ENCODE results near the gene UBR2.
"Not testable (repeated sequence)": the region's sequence is repeated elsewhere in the genome, so short reads cannot be mapped to it uniquely, and the experiment has no call there.

Gene UBR2

DNA sequence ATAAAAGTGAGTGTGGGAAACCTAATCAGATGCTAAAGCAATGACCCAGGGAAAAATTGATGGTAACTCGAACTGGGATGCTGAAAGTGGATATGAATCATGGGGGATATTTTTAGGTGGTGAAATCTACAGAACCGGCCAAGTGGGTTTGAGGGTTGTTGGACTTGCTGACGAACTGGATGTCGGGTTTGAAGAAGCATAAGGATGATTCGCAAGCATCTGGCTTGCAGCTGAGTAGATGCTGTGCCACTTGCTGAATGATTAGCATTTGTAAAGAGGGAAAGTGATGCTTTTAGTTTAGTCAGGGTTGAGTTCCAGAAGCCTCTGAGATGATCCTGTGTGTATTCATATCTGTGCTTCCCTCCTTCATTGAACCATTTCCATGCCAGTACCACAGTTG, 54.9 kb downstream of the UBR2 start:
- DNase-seq, result no peak

DNA sequence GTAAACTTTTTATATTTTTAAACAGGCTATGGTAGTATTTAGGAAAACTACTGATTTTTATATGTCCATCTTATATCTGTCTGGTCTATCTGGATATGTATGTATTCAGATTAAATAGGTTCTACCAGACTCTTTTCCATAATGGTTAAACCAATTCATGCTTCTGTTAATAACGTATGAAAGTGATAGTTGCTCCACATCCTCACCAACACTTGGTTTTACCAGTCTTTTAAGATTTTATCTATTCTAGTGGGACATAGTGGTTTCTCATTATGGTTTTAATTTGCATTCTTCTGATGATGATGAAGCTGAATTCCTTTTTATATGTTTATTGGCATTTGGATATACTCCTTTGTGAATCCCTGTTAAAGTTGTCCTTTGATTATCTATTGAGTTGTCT, 56.1 kb downstream of the UBR2 start:
- DNase-seq, result no peak

DNA sequence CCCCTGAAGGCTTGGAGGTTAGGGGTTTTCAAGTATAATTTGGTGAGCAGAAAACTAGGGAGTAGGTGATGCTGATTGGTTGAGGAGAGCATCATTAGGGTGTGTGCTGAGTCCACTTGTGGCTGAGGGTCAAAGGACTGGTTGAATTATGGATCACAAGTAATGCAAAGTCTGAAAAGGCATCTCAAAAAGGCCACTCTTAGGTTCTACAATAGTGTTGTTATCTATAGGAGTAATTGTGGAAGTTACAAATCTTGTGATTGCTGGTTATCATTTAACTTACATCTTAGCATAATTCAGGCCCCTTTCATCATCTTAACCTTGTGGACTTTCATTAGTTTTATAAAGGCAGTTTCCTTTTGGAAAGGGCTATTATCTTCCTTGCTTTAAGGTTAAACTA, 60.8 kb downstream of the UBR2 start:
- DNase-seq, result no peak

DNA sequence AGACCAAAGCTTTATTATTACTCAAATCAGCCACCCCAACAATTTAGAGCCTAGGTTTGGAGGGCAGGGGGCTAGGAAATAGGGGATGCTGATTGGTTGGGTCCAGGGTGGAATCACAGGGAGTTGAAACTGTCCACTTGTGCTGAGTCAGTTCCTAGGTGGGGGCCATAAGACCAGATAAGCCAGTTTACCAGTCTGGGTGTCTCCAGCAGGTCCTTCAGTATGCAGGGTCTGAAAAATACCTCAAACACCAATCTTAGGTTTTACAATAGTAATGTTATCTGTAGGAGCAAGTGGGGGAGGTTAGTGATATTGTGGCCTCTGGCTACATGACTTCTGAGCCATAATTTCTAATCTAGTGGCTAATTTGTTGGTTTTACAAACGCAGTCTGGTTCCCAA, 63.2 kb downstream of the UBR2 start:
- DNase-seq, result no peak

DNA sequence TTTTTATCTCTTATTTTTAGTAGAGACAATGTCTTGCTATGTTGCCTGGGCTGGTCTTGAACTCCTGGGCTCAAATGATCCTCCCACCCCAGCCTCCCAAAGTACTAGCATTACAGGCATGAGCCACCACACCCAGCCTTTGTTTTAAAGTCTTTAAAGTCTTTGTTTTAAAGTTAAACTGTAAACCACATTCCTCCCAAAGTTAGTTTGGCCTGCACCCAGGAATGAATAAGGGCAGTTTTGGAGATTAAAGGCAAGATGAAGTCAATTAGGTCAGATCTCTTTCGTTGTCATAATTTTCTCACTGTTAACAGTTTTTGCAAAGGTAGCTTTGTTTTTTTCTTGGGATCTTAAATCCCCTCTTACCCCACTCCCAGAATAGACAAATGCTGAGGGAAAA, 63.8 kb downstream of the UBR2 start:
- no peak for DNase-seq

DNA sequence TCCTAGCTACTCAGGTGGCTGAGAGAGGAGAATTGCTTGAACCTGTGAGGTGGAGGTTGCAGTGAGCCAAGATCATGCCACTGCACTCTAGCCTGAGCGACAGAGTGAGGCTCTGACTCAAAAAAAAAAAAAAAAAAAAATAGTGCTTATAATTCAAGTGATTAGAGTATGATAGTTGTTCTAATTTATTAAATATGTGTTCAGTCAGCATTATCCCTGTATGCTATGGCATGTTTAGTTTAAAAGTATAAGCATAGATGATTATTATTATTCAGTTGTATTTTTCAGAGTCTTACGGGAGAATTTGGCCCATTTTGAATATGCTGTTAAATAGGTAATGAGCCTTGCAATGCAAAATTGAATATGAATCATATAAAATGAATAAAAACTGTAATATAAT, 64.8 kb downstream of the UBR2 start:
- no peak for DNase-seq

DNA sequence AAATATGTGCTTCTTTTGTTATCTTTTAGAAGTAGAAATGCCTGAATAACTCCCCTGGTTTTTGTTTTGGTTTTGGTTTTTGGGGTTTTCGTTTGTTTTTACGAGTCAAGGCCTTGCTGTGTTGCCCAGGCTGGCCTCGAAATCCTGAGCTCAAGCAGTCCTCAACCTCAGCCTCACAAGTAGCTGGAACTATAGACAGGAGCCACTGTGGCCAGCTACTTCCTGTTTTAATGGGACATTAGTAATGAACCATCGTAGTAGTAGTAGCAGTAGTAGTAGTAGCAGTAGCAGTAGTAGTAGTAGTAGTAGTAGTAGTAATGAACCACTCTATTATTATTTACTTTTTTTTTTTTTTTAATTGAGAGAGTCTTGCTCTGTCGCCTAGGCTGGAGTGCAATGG, 66.0 kb downstream of the UBR2 start:
- DNase-seq, result no peak

DNA sequence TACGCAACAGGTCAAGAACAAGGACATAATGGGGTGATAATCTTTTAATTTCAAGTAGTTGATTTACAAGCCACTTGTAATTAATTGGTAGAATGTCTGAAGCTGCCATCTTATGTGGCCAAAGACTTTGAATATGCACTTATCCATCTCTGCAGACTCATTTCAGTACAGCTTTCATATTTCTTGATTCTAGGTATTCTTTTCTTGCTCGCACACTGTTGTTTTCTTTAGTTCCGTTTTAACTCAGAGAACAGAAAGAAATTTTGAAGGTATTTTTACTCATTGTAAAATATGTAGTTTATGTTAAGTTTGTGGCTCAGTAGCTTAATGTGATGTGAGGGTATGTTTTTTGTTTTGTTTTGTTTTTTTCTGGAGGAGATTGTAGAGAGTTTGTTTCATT, 73.9 kb downstream of the UBR2 start:
- DNase-seq, result no peak

DNA sequence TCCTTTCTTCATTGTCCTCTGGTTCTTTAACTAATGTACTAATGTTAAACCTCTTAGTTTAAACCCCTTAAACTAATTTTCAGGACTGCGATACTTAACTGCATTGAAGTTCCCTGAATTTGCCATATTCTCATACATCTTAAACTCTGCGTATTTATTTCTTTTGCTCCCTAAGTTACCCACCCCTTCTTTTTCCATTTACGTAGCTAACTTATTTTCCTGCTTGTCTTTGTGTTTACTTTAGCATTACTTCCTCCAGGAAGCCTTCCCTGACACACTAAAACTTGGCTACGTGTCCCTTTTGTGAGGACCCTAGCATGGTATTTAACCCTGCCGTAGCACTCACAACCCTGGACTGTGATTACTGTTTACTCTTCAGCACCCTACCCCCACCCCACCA, 79.0 kb downstream of the UBR2 start:
- no peak for DNase-seq

DNA sequence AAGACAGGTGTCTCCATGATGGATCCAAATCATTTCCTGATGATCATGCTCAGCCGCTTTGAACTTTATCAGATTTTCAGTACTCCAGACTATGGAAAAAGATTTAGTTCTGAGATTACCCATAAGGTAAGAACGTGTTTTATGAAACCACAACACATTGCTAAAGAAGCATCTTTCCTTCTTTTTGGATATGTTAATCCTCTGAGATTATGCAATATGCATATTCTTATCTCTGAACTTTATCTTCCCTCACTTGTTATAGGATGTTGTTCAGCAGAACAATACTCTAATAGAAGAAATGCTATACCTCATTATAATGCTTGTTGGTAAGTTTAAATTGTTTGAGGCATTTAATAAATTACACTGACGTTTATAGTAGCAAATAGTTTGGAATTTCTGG, 80.4 kb downstream of the UBR2 start:
- DNase-seq, result no peak

DNA sequence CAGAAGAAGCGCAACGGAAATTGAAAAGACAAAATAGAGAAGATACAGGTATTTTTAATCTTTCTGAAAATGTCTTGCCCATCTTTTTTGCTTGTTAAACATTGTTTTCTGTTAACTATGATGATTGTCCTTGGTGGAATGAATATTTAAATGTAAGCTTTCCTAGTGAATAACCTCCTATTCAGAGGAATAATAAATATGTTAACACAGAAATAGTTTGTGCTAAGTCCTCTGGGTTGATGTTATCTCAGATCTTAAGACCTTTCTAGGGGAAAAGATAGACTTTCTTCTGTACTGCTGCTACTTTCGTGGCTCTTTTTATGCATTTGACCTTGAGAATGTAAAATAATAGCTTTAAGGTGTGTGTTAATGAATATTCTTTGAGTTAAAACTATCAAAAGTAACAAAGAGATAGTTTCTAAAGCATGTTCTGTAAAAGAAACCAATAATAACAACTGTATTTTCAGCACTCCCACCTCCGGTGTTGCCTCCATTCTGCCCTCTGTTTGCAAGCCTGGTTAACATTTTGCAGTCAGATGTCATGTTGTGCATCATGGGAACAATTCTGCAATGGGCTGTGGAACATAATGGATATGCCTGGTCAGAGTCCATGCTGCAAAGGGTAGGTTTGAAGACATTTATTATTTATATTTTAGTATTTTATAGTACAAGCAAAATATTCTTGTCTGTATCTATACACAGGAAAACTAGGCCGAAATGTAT, 88.4 kb downstream of the UBR2 start:
- DNase-seq, result no peak

DNA sequence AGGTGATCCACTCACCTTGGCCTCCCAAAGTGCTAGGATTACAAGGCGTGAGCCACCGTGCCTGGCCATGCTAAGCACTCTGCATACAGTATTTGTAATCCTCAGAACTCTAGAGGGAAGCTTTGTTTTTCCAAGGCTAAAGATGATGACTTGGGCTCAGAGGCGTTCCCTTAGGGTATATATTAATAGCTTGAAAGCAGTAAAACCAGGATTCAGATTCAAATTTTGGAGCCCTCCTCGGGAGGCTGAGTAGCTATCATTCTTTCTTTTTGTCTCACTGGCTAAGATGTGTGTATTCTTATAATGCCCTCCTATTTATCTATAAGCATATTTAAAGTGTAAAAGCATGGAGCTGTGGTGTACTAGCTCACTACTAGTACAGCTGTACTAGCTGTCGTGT, 90.0 kb downstream of the UBR2 start:
- no peak for DNase-seq

DNA sequence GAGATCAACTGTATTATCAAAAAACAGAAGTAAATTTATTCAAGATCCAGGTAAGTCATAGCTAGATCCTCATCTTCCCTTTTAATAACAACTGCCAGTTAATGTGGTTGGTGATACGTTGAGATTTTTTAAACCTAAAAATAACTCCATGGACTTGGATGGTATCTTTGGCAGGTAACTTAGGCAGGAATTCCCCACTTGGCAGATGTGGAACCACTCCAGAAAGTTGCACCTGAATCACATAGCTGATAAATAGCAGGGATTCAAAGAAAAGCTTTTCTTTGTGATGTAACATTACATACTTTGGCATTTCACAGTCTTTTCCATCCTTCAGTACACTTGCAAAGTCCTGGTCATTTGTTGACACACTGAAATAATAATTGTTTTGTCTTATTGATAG, 96.0 kb downstream of the UBR2 start:
- DNase-seq, result no peak

DNA sequence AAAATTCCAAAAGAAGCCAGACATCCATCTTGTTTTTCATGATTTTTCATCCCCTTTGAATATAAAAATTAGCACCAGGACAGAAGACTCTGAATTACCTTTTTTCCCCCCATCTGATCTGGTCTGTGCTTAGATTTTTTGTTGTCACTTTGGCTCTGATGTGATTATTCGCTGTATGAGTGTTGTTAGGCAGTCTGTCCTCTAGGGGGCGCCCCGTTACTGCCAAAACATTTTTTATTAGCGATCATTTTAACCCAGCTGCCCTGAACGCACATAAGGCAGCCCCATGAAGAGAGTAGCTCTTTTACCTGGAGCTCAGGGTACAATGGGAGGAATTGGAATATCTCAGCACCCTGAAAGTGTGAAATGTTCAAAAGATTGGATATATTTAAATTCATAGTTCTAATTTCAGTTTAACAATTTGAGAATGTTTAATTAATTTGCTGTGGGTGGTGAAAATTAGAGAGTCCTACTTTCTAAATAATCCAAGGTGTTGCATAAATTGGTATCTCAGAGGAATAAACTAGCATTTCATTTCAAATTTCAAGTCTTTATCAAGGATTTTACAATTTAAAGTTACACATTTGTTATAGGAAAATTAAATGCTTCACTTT, 97.8 kb downstream of the UBR2 start:
- peak; percentile 80 for DNase-seq

DNA sequence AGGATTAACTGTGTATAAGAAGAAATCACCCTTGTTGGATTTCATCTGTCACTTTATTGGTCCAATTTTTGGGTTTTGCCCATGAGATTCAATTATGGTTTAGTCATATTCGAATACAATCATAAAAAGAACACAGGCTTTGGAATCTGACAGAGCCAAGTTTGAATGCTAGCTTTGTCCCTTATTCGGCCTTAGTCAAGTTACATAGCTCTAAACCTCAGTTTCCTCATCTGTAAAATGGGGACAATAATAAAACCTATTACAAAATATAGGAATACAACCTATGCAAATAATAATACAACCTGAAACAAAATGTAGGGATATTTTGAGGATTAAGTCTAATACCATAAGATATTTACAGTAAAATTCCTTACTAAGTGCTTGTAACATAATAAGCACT, 100.9 kb downstream of the UBR2 start:
- DNase-seq, result no peak

DNA sequence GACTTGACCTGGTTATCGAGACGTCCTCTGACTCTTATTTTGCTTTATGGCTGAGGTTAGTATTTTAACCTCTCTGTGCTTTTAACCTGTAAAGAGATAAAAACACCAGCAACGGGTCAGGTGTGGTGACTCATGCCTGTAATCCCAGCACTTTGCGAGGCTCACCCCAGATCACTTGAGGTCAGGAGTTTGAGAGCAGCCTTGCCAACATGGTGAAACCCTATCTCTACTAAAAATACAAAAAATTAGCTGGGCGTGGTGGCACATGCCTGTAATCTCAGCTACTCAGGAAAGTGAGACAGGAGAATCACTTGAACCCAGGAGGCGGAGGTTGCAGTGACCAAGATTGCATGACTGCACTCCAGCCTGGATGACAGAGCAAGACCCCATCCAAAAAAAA, 110.5 kb downstream of the UBR2 start:
- DNase-seq, result not testable (repeated sequence)

DNA sequence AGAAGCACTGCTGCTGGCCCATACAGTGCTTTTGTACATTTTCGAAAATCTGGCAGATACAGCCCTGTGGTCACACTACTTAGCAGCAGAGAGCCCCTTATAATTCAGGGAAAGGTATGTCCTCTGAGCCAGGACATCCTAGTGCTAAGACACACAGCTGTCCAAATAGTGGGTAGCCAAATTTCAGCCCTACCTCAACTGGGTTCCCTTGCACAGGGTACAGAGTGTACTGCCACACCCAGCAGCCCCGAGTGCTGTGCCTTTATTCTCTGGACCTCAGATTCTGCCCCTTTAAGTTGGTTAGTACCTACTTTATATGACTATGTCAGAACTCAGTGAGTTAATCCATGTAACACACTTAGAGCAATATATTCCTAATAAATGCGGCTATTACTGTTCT, 111.0 kb downstream of the UBR2 start:
- no peak for DNase-seq

DNA sequence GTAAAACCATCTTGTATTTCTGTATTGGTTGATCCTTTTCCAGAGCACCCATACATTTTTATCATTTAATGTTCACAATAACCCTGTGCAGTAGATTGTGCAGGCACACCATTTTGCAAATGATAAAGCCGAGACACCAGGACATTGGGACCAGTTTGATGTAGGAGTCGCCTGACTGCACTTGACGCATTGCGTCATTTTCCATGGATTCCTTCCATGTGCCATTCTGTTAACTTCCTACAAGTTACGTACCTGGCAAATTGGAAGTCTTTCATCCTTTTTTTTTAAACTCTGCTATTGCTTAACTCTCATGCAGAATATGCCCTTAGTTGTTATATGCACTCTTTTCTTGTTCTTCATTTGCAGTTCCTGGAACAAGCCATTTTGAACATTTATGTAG, 115.5 kb downstream of the UBR2 start:
- no peak for DNase-seq

DNA sequence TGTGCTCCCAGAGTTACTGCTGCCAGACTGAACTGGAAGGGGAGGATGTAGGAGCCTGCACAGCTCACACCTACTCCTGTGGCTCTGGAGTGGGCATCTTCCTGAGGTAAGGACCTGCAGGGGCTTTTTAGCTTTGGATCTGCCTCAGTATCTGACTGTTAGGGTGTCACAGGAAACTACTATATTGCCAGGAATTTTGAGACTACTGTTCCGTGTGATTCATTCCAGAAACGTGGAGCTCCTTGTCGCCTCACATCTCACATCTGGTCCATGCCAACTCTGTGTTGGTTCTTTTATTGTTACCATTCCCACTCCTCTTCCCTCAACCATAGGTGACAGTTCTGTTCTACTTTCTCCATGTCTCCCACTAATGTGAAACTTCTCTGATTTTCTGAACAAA, 124.5 kb downstream of the UBR2 start:
- no peak for DNase-seq

DNA sequence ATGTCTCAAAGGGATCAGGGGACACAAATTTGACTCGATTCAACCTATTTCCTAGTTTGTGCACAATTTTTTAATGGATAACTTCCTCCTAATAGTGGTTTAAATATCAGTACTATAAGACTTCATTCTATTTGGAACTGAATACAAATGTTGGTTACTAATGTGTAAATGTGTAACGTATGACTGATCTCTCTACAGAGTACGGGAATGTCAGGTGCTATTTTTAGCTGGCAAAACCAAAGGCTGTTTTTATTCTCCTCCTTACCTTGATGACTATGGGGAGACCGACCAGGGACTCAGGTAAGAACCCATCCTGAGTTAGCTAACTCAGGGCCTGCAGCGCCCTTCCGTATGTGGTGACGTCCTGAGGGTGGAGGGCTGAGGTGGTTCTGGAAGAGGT, 125.5 kb downstream of the UBR2 start:
- no peak for DNase-seq

DNA sequence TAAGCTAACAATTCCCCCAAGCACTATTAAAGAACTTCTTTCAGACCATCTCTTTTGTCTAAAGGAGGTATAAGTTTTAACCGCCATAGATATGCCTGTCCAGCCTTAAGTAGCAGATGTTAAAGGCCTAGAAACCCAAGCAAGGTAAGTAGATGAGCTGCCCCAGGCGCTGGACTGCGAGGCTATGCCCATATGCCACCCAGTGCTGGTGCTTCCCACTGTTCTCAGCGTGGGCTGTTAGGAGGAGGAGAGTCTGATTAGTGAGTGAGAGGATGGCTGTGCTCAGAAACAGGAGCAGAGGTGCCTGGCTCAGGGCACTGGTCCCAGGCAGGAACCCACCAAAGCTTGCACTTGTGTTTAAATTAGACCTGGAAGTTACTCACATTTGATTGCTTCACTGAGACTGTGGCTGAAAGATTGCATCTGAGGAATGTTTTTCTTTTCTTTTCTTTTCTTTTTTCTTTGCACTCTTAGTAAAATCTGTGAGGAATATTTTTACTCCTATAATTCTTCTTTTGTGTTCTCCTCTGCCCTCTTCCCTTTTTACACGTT, 126.4 kb downstream of the UBR2 start:
- no peak for DNase-seq

DNA sequence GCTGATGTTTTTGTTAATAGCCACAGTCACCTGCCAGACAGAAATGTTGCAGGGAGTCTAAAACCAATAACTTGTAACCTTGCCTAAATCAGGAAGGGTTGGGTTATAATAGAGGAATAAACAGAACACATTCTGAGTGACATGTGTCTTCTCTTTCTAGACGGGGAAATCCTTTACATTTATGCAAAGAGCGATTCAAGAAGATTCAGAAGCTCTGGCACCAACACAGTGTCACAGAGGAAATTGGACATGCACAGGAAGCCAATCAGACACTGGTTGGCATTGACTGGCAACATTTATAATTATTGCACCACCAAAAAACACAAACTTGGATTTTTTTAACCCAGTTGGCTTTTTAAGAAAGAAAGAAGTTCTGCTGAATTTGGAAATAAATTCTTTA, 127.0 kb downstream of the UBR2 start:
- no peak for DNase-seq

DNA sequence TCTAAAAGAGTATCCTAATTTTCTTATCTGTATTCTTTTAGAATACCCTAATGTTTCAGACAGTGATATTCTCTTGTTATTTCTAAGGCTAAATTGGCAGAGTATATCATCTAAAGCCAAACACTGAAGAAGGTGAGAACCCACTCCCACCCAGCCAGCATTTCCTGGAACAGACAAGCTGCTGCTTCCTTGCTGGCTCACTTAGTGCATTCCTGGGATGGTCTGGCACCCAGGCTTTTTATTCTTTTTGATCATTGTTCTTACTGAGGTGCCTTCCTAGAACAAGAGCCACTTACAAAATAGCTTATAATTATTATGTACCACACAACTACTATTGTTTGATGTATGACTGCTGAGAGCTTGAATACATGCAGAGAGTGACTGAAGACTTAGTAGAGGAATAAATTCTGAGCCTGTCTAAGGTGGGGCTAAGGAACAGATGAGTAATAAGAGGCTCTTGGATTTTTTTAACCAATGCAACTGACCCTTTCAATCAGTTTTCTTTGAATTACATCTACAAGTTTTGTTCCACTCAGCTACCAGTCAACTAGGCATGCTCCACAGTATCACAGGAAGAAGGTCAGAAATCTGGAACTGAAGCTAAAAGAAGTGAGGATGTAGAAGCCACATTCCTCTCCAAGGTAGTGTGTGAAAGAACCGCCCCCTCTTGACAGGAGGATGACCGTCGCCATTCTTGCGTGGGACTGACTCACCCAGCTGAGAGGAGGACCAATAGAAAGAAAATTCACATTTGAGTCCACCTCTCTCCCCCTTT, 128.5 kb downstream of the UBR2 start:
- DNase-seq, result no peak

DNA sequence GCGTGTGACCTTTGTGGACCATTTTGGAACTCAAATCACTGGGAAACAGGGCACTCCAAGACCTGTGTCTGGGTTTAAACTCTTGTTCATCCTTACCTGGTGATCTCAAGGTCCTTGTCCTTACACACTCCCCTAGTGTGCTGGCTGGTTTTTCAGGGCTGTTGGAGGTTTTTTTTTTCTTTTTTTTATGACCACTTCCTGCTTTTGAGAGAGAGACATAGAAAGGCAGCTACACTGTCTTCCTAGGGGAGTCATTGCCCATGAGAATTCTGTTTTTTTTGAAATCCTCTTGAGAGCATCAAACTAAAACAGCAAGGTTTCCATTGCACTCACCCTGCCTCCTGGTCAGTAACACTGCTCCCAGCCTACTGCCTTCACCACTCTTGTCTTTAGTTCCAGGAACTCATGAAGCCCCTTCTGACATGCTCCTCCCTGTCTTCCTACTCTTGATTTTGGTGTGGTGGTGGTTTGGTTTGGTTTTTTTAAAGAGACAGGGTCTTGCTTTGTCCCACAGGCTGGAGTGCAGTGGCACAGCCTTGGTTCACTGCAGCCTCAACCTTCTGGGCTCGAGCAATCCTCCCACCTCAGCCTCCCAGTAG, 130.0 kb downstream of the UBR2 start:
- no peak for DNase-seq
